CD4-positive, alpha-beta T cell (primary cell): ENCODE measurements around the gene YLPM1. TPM values are rescaled to one million over a fixed set of nuclear protein-coding genes. Genes with fewer than 3 reads are reported as not detected.

ENCODE experiments used
- ATAC-seq: fragments of 200-7000 bp; cut with Tn5 transposase; one replicate; pipeline ENCODE4 v1.10.0; 2022; ENCODE audit warnings: mild to moderate bottlenecking; ENCODE audit not compliant: poor library complexity
- CTCF ChIA-PET: fragments of 350-600 bp; sonication (Branson Sonifier 250); formaldehyde crosslinking; loops from one replicate; lab custom pipeline; 2021; ENCODE audit warnings: antibody characterized with exemption, inconsistent platforms; lab: Charles Lee
- POLR2A ChIA-PET: fragments of 350-600 bp; sonication (Branson Sonifier 250); formaldehyde crosslinking; loops from one replicate; lab custom pipeline; 2021; ENCODE audit warnings: antibody characterized with exemption, inconsistent platforms; lab: Charles Lee
- DNase-seq, 14 experiments: peaks; one replicate each; pipeline ENCODE4 v3.0.0-alpha.2; 2013 to 2020; ENCODE audit warnings: mixed read lengths in 2 of 14
- H3K27ac ChIP-seq, 2 donors: one replicate each; pipeline versions ENCODE4 v1.5.1 to v1.7.0; 2013; ENCODE audit warnings: low read length in 2 of 2, low read depth in 1 of 2, mild to moderate bottlenecking in 1 of 2
- H3K27me3 ChIP-seq, 2 experiments: 1 replicate in 1 of 2; 2 replicates in 1 of 2; pipeline versions ENCODE4 v1.6.1 to v1.7.0; 2013; ENCODE audit warnings: low read length in 2 of 2, control low read depth in 1 of 2, mild to moderate bottlenecking in 1 of 2, moderate library complexity in 1 of 2; ENCODE audit not compliant: insufficient read depth in 2 of 2, control insufficient read depth in 1 of 2
- H3K36me3 ChIP-seq: one replicate; pipeline ENCODE4 v1.6.1; 2013; ENCODE audit warnings: low read length, control low read depth; ENCODE audit not compliant: insufficient read depth
- H3K4me1 ChIP-seq: one replicate; pipeline ENCODE4 v1.6.1; 2013; ENCODE audit warnings: low read length, control low read depth; ENCODE audit not compliant: insufficient read depth
- H3K4me3 ChIP-seq: one replicate; pipeline ENCODE4 v1.5.1; 2013; ENCODE audit warnings: mild to moderate bottlenecking, low read length, moderate library complexity
- H3K9me3 ChIP-seq, 2 experiments: 1 replicate in 1 of 2; 2 replicates in 1 of 2; pipeline versions ENCODE4 v1.6.1 to v1.7.0; 2013; ENCODE audit warnings: low read length in 2 of 2, mild to moderate bottlenecking in 2 of 2, control low read depth in 1 of 2, moderate library complexity in 1 of 2; ENCODE audit not compliant: control insufficient read depth in 1 of 2, insufficient read depth in 1 of 2
- H3K27ac Mint-ChIP-seq: one replicate; pipeline ENCODE4 v1.8.0; 2020; ENCODE audit warnings: mixed read lengths
- H3K27me3 Mint-ChIP-seq: one replicate; pipeline ENCODE4 v1.8.0; 2021; ENCODE audit warnings: mixed read lengths
- H3K36me3 Mint-ChIP-seq: one replicate; pipeline ENCODE4 v1.8.0; 2021; ENCODE audit warnings: low read depth, mixed read lengths
- H3K4me1 Mint-ChIP-seq: one replicate; pipeline ENCODE4 v1.8.0; 2021; ENCODE audit warnings: low read depth, mixed read lengths
- H3K4me3 Mint-ChIP-seq: one replicate; pipeline ENCODE4 v1.8.0; 2020; ENCODE audit warnings: mild to moderate bottlenecking, mixed read lengths
- H3K9me3 Mint-ChIP-seq: one replicate; pipeline ENCODE4 v1.8.0; 2020; ENCODE audit warnings: mixed read lengths
- intact Hi-C, 2 experiments: fragments of 100-400 bp; cut with DNase I in 1 of 2; cut with micrococcal nuclease in 1 of 2; formaldehyde crosslinking; loops; one replicate each; pipeline versions ENCODE4 v1.15.1 to v1.9.0; 2023 to 2025; cut with DNase I, micrococcal nuclease
- total RNA-seq, 174 experiments: library from RNA in 2 of 174; stranded (reverse) in 2 of 174; gene quantifications; one replicate each; pipeline ENCODE4 v1.2.3 and lab custom pipeline; 2021 to 2026
- TF ChIP-seq, protein P1 (sequence below): fragments of 200-600 bp; IDR thresholded peaks from one replicate; pipeline ENCODE4 v1.8.0; 2022; ENCODE audit warnings: antibody characterized with exemption, mild to moderate bottlenecking

The YLPM1 gene
- total RNA-seq, 2 experiments from 2014 or later, result 87.2 to 88.6 TPM

DNA sequence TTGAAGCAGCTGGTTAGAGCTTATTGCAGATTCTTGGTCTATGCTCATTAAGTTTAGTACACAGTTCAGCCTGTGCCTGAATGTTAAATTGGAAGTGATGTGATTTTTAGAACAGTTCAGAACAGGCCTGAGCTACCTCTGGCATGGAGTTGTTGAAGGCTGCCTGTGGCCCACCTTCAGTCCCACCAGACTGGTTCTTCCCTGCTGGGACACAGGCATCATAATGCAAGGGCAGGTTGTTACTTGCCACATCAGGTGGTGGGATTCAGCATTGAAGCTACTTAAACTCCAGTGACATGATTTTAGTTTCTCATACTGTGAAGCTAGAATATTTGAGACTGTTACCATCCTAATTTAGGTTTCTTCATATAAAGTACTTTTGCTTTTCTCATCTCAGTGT lies 63.5 kb downstream of the YLPM1 start:
- Mint-ChIP-seq H3K4me1 (no peaks in the 10 kb centered on the region), H3K27me3 (no peaks in the 10 kb centered on the region), H3K9me3 (no peaks in the 10 kb centered on the region), H3K36me3 (peaks cover 79% of the 10 kb centered on the region), H3K27ac (no peak overlapping the region), H3K4me3 (no peak overlapping the region)
- H3K27me3 ChIP-seq, result no peaks in the 10 kb centered on the region
- intact Hi-C loops, result loop anchor here in 1 of 2 experiments (5.0 kb wide), 1 partner anchor 1176 kb away; no protein-coding TSS in a partner anchor
- CTCF ChIA-PET, result interaction anchor here (0.8 kb wide), 1 partner anchor 218 kb away, joined by 3 read pairs; no protein-coding TSS in a partner anchor
- H3K9me3 ChIP-seq, result no peaks in the 10 kb centered on the region
- DNase-seq (no peak), ATAC-seq (no peak)
- H3K27ac ChIP-seq, result no peak overlapping the region
- H3K4me1 ChIP-seq, result no peaks in the 10 kb centered on the region
- H3K4me3 ChIP-seq, result no peak overlapping the region
- TF ChIP-seq, protein P1, sequence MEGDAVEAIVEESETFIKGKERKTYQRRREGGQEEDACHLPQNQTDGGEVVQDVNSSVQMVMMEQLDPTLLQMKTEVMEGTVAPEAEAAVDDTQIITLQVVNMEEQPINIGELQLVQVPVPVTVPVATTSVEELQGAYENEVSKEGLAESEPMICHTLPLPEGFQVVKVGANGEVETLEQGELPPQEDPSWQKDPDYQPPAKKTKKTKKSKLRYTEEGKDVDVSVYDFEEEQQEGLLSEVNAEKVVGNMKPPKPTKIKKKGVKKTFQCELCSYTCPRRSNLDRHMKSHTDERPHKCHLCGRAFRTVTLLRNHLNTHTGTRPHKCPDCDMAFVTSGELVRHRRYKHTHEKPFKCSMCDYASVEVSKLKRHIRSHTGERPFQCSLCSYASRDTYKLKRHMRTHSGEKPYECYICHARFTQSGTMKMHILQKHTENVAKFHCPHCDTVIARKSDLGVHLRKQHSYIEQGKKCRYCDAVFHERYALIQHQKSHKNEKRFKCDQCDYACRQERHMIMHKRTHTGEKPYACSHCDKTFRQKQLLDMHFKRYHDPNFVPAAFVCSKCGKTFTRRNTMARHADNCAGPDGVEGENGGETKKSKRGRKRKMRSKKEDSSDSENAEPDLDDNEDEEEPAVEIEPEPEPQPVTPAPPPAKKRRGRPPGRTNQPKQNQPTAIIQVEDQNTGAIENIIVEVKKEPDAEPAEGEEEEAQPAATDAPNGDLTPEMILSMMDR, result no peak
- H3K36me3 ChIP-seq, result peaks cover 77% of the 10 kb centered on the region
- POLR2A ChIA-PET, result no interaction called here

DNA sequence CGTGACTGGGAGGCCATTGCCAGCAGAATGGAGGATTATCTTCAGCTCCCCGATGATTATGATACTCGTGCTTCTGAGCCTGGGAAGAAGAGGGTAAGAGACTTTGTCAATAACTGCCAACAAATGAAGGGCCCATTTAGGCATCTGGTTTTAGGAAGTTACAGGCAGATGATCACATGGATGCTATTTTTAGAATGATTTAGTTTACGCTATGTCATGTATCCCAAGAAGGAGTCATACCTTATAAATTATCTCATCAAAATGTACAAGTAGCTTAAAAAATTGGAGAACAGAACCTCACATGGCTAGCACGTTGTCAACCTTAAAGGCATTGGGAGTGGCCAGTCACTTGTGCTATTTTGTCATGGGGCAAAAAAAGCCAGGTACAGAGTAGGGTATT lies 66.1 kb downstream of the YLPM1 start:
- ATAC-seq (no peak), DNase-seq (no peak)
- Mint-ChIP-seq H3K27me3 (no peaks in the 10 kb centered on the region), H3K4me1 (peaks cover 5% of the 10 kb centered on the region), H3K4me3 (no peak overlapping the region), H3K36me3 (peaks cover 60% of the 10 kb centered on the region), H3K27ac (no peak overlapping the region), H3K9me3 (no peaks in the 10 kb centered on the region)
- Histone ChIP-seq H3K27ac (no peak overlapping the region), H3K9me3 (no peaks in the 10 kb centered on the region), H3K4me3 (no peak overlapping the region), H3K27me3 (no peaks in the 10 kb centered on the region), H3K36me3 (peaks cover 63% of the 10 kb centered on the region), H3K4me1 (no peaks in the 10 kb centered on the region)
- TF ChIP-seq, protein P1, result no peak
- intact Hi-C loops, result loop anchor here in 1 of 2 experiments (5.0 kb wide), 1 partner anchor 1173 kb away; no protein-coding TSS in a partner anchor
- ChIA-PET POLR2A (interaction anchor here (0.6 kb wide), 1 partner anchor 10 kb away, joined by 3 read pairs; no protein-coding TSS in a partner anchor), CTCF (interaction anchor here (1.5 kb wide), 1 partner anchor 31 kb away, joined by 4 read pairs; no protein-coding TSS in a partner anchor)

DNA sequence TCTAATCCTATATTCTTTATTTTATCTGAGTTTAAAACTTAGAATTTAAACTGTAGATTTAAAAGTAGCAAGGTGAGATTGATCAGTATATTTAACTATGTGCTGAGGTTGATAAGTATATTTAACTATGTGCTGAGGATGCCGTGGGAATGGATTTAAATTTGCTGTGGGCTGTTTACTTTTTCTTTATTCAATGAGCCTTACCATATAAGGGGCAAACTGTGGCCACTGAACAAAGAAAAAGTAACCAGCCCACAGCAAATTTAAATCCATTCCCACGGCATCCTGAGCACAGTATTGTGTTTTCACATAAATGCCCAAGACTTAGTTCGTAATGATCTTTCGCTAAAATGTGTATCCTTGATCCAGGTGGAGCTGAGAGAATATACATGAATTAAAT lies 69.7 kb downstream of the YLPM1 start:
- TF ChIP-seq, protein P1, result no peak
- H3K27ac ChIP-seq, result no peak overlapping the region
- ATAC-seq (no peak), DNase-seq (no peak)
- Mint-ChIP-seq H3K4me3 (no peak overlapping the region), H3K9me3 (no peaks in the 10 kb centered on the region), H3K27me3 (no peaks in the 10 kb centered on the region), H3K36me3 (peaks cover 57% of the 10 kb centered on the region), H3K4me1 (peaks cover 41% of the 10 kb centered on the region), H3K27ac (no peak overlapping the region)
- CTCF ChIA-PET, result interaction anchor here (0.8 kb wide), 1 partner anchor 73 kb away, joined by 4 read pairs; no protein-coding TSS in a partner anchor
- intact Hi-C loops, result loop anchor here in 1 of 2 experiments (10.0 kb wide), 1 partner anchor 68 kb away; the partner anchor contains the start of gene YLPM1
- H3K4me1 ChIP-seq, result peaks cover 13% of the 10 kb centered on the region
- H3K27me3 ChIP-seq, result no peaks in the 10 kb centered on the region
- H3K9me3 ChIP-seq, result no peaks in the 10 kb centered on the region
- no peak overlapping the region for H3K4me3 ChIP-seq
- peaks cover 43% of the 10 kb centered on the region for H3K36me3 ChIP-seq
- POLR2A ChIA-PET, result no interaction called here
